Measurements from ENCODE around the gene USP54.

USP54 gene

GRCh38 chr10:73459683-73460314 is 131.3 kb downstream of the USP54 start:
- TF ChIP-seq SIN3A (IDR thresholded peaks at IDR 0.05; ENCODE audit: borderline replicate concordance, insufficient read depth, low read length) = no peak
- no peak for TF ChIP-seq POLR2AphosphoS5 (IDR thresholded peaks at IDR 0.05; ENCODE audit: low read depth, low read length)
- TF ChIP-seq REST (IDR thresholded peaks at IDR 0.05; ENCODE audit: insufficient read depth in 1 of 2, low read depth in 2 of 2, low read length in 2 of 2) = no peak
- TF ChIP-seq FOXP2 (optimal IDR thresholded peaks at IDR 0.05; ENCODE audit: borderline replicate concordance, extremely low read depth, extremely low read length, insufficient read depth) = no peak
- TF ChIP-seq TAF1 (IDR thresholded peaks at IDR 0.05; ENCODE audit: borderline replicate concordance, insufficient read depth, low read length) = no peak

GRCh38 chr10:73456187-73456890 is 134.8 kb downstream of the USP54 start:
- TF ChIP-seq POLR2AphosphoS5 (IDR thresholded peaks at IDR 0.05; ENCODE audit: low read depth, low read length) (no peak), SIN3A (IDR thresholded peaks at IDR 0.05; ENCODE audit: borderline replicate concordance, insufficient read depth, low read length) (no peak), FOXP2 (optimal IDR thresholded peaks at IDR 0.05; ENCODE audit: borderline replicate concordance, extremely low read depth, extremely low read length, insufficient read depth) (no peak), TAF1 (IDR thresholded peaks at IDR 0.05; ENCODE audit: borderline replicate concordance, insufficient read depth, low read length) (no peak), REST (IDR thresholded peaks at IDR 0.05; ENCODE audit: insufficient read depth in 1 of 2, low read depth in 2 of 2, low read length in 2 of 2) (no peak)

GRCh38 chr10:73449113-73449512 is 142.0 kb downstream of the USP54 start:
- TF ChIP-seq FOXP2 (optimal IDR thresholded peaks at IDR 0.05; ENCODE audit: borderline replicate concordance, extremely low read depth, extremely low read length, insufficient read depth) (no peak), TAF1 (IDR thresholded peaks at IDR 0.05; ENCODE audit: borderline replicate concordance, insufficient read depth, low read length) (no peak), POLR2AphosphoS5 (IDR thresholded peaks at IDR 0.05; ENCODE audit: low read depth, low read length) (no peak), REST (IDR thresholded peaks at IDR 0.05; ENCODE audit: insufficient read depth in 1 of 2, low read depth in 2 of 2, low read length in 2 of 2) (no peak), SIN3A (IDR thresholded peaks at IDR 0.05; ENCODE audit: borderline replicate concordance, insufficient read depth, low read length) (no peak)

GRCh38 chr10:73448384-73448783 is 142.8 kb downstream of the USP54 start:
- no peak for TF ChIP-seq TAF1 (IDR thresholded peaks at IDR 0.05; ENCODE audit: borderline replicate concordance, insufficient read depth, low read length)

Measured in PFSK-1 (cell line).